Hindlimb muscle (tissue), 1 donor: ENCODE data around the gene CAMKMT. TPM values are rescaled to one million over a fixed set of nuclear protein-coding genes. Genes with fewer than 3 reads are reported as not detected.

Experiments
- DNase-seq: peaks from one replicate; pipeline ENCODE4 v3.0.0-alpha.2; 2013
- polyA plus RNA-seq: library from polyadenylated mRNA; unstranded; fragments of 120-200 nt; gene quantifications from one replicate; pipeline ENCODE4 v1.2.1, GENCODE V29; 2013; ENCODE audit not compliant: insufficient read length

CAMKMT gene
- polyA plus RNA-seq, 1 donor = 4.3 TPM

GRCh38 chr2:44805401-44806235 lies 443.9 kb downstream of the CAMKMT start:
- DNase-seq = no peak

- DNase-seq = no peak
These were observed 445.7 kb downstream of the CAMKMT start for GRCh38 chr2:44807201-44808025.

- no peak for DNase-seq
These were observed 449.3 kb downstream of the CAMKMT start for GRCh38 chr2:44810892-44811530.

GRCh38 chr2:44813165-44813564 lies 451.4 kb downstream of the CAMKMT start:
- no peak for DNase-seq

- DNase-seq = no peak
These were observed 451.9 kb downstream of the CAMKMT start for GRCh38 chr2:44813658-44814057.

- no peak for DNase-seq
These were observed 455.5 kb downstream of the CAMKMT start for GRCh38 chr2:44817256-44817655.

- DNase-seq = no peak
These were observed 456.1 kb downstream of the CAMKMT start for GRCh38 chr2:44817673-44818335.

GRCh38 chr2:44819061-44819460 lies 457.3 kb downstream of the CAMKMT start:
- no peak for DNase-seq

GRCh38 chr2:44821500-44821899 lies 459.8 kb downstream of the CAMKMT start:
- no peak for DNase-seq

GRCh38 chr2:44822174-44822573 lies 460.4 kb downstream of the CAMKMT start:
- DNase-seq = no peak

Other genes starting within 250 kb of the CAMKMT start
- gene PPM1B, start 193.1 kb upstream of the CAMKMT start, polyA plus RNA-seq = 33.1 TPM
- 1.1 TPM for gene SLC3A1, start 86.5 kb upstream of the CAMKMT start, polyA plus RNA-seq
- gene PREPL, start 453 bp upstream of the CAMKMT start, polyA plus RNA-seq = 141 TPM